MG63 (cell line): Measurements from ENCODE around the gene ADGRG3. TPM values are rescaled to one million over a fixed set of nuclear protein-coding genes. Genes with fewer than 3 reads are reported as not detected.

Experiments used
- DNase-seq: peaks from one replicate; pipeline ENCODE4 v3.0.0-alpha.2; 2020
- H3K27me3 ChIP-seq: fragments of 250-450 bp; sonication (Bioruptor Pico); 2 replicates; pipeline ENCODE4 v1.5.1; 2020; ENCODE audit warnings: mild to moderate bottlenecking, moderate library complexity
- H3K36me3 ChIP-seq: fragments of 250-450 bp; sonication (Bioruptor Pico); 2 replicates; pipeline ENCODE4 v1.5.1; 2020; ENCODE audit warnings: mild to moderate bottlenecking, moderate library complexity
- H3K4me3 ChIP-seq: fragments of 250-450 bp; sonication (Bioruptor Pico); 2 replicates; pipeline ENCODE4 v1.5.1; 2020; ENCODE audit warnings: mild to moderate bottlenecking, moderate library complexity
- H3K9me3 ChIP-seq: fragments of 250-450 bp; sonication (Bioruptor Pico); 2 replicates; pipeline ENCODE4 v1.5.1; 2020; ENCODE audit warnings: mild to moderate bottlenecking, moderate library complexity
- total RNA-seq: library from RNA; depleted of rRNA; stranded (reverse); fragments of >200 nt; shearing (Covaris generic); gene quantifications from 2 replicates; pipeline ENCODE4 v1.2.3, GENCODE V29; 2014; ENCODE audit warnings: low replicate concordance; rRNA removed

The ADGRG3 gene, protein sequence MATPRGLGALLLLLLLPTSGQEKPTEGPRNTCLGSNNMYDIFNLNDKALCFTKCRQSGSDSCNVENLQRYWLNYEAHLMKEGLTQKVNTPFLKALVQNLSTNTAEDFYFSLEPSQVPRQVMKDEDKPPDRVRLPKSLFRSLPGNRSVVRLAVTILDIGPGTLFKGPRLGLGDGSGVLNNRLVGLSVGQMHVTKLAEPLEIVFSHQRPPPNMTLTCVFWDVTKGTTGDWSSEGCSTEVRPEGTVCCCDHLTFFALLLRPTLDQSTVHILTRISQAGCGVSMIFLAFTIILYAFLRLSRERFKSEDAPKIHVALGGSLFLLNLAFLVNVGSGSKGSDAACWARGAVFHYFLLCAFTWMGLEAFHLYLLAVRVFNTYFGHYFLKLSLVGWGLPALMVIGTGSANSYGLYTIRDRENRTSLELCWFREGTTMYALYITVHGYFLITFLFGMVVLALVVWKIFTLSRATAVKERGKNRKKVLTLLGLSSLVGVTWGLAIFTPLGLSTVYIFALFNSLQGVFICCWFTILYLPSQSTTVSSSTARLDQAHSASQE
- not detected in 2 replicates for total RNA-seq

DNA sequence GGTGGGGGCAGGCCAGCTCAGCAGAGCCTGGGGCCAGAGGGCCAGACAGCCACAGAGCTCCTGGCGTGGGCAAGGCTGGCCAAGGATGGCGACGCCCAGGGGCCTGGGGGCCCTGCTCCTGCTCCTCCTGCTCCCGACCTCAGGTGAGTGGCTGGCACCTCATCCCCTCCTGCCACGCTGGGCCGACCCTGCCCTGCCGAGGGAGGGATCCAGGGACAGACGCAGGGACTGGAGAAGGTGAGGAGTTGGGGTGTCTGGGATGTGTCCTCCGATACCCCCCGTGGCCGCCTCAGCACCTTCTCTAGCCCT is at the start of gene ADGRG3:
ADGRG3 (plus strand) TSS at position 44 of the 309 bp plus-strand sequence; CDS start at position 86, 42 bp downstream.
- Histone ChIP-seq H3K36me3 (no peaks in the 10 kb centered on the region), H3K4me3 (no peak within 1 kb of the TSS), H3K27me3 (peaks cover 14% of the 10 kb centered on the region), H3K9me3 (no peaks in the 10 kb centered on the region)
- no peak for DNase-seq

DNA sequence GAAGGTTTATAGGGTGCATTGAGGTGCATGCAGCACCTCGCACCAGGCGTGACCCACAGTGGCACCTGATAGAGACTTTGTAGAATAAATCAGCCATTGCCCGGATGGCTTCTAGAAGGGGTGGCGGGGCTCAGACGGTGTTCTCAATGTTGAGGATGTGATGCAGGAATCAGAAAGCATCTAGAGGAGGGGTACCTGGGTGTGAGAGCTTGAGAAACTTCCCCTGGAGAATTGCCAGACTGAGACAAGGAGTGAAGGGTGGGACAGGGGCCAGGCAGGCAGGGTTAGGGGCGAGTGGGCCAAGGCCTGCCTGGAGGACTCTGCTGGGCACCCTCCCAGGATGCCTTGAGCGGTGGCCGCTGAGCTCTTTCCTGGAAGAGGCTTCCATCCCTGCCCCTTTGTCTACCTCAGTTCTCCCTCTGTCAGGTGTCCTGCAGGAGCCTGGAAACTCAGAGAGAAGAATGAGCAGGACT is 48.9 kb upstream of the ADGRG3 start:
- no peaks in the 10 kb centered on the region for H3K9me3 ChIP-seq
- no peak overlapping the region for H3K4me3 ChIP-seq
- DNase-seq: no peak
- H3K36me3 ChIP-seq: no peaks in the 10 kb centered on the region
- H3K27me3 ChIP-seq: no peaks in the 10 kb centered on the region

DNA sequence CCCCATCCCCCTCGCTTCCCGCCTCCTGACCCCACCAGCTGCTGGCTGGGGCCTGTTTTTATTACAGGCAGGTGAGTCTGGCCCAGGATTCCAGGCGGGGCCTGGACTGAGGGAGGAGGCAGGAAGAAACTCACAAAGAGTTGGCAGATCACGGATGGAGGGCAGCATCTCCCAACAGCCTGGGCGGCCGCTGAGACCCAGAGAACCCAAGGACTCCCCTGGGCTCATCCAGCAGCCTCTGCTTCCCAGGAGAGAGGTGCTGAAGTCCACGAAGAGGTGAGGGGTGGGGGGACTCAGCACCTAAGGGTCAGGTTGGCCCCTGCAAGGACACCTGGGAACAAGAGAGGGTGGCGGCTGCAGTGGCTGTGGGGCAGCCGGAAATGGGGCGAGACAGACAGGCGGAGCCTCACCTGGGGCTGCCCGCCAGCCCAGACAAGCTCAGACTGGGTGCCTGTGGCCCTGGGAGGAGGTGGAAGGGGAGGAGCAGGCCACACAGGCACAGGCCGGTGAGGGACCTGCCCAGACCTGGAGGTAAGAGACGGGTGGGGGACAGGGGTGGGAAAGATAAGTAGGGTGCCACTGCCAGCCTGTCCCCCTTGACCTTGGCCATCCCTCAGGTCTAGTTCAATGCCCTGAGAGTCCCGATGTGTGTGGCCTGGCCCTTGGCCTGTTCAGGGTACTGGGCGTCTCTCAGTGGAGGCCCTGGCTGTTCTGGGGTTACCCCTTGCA is 48.3 kb upstream of the ADGRG3 start:
- Histone ChIP-seq H3K36me3 (no peaks in the 10 kb centered on the region), H3K27me3 (no peaks in the 10 kb centered on the region), H3K9me3 (no peaks in the 10 kb centered on the region), H3K4me3 (no peak overlapping the region)
- DNase-seq: no peak

DNA sequence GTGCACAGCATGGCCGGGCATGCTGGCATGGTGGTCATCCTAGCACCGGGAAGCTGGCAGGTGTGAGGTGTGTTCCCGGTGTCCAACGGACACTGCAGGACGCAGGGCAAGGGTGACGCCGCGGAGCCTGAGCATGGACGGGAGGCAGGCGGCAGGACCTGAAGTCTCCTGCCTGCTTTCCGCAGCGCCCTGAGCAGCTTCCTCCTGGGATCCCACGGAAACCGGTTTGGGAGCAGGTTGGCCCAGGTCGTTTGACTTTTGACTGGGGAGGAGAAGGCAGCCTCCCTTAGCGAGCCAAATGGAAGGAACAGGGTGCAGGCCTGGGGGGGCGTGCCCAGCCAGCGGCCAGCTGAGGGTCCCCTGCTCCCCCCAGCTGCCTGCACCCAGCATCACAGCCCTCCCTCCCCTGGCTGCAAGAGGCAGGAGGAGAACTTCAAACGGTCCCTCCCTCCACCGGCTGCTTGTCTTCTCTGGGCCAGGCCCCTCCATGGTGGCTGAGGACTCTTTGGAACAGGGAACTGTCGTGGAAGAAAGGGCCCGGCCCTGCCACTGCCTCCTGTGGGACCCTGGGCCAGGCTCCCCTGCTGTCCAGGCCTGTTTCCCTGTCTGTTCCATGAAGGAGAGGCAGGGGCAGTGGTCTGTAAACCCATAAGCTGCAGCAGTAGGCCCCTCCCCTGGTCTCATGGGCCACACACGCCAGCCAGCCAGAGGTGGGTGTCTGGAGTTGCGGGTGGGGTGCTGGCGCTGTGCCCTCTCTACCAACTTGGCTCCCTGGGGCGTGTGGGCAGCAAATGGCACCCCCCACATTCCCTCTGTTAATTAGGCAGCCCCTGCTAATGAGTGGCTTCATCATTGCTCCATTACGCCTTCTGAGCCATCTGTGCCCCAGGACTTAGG is 47.5 kb upstream of the ADGRG3 start:
- H3K36me3 ChIP-seq: no peaks in the 10 kb centered on the region
- H3K27me3 ChIP-seq: no peaks in the 10 kb centered on the region
- DNase-seq: no peak
- no peak overlapping the region for H3K4me3 ChIP-seq
- H3K9me3 ChIP-seq: no peaks in the 10 kb centered on the region

DNA sequence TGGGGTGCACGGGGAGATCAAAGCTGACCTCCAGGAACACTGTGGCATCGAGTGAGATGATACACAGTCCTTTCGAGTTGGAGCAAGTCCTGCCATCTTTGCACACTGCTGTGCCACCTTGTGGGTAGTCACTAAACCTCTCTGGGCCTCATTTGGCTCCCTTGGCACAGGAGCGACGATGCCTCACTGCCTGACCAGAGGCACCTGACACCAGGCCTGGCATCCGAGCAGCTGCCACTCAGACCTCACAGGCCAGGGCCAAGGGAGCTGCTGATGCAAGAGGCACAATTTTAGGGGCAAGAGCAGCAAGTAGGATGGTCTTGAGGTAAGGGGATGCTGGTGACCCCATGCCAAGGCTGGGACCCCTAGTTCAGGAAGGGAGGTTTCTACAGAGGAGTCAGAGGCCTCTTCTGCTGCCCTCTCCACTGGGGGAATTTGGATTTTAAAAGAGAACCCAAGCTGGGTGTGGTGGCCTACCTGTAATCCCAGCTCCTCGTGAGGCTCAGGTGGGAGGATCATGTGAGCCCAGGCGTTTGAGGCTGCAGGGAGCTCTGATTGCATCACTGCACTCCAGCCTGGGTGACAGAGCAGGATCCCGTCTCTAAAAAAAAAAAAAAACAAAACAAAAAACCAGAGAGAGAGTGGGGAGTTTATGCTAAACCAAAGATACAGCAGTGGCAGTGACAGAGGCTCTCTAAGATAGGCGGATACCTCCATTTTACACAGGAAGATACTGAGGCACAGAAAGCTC is 46.4 kb upstream of the ADGRG3 start:
- H3K36me3 ChIP-seq: no peaks in the 10 kb centered on the region
- DNase-seq: no peak
- H3K9me3 ChIP-seq: no peaks in the 10 kb centered on the region
- H3K27me3 ChIP-seq: no peaks in the 10 kb centered on the region
- H3K4me3 ChIP-seq: no peak overlapping the region

DNA sequence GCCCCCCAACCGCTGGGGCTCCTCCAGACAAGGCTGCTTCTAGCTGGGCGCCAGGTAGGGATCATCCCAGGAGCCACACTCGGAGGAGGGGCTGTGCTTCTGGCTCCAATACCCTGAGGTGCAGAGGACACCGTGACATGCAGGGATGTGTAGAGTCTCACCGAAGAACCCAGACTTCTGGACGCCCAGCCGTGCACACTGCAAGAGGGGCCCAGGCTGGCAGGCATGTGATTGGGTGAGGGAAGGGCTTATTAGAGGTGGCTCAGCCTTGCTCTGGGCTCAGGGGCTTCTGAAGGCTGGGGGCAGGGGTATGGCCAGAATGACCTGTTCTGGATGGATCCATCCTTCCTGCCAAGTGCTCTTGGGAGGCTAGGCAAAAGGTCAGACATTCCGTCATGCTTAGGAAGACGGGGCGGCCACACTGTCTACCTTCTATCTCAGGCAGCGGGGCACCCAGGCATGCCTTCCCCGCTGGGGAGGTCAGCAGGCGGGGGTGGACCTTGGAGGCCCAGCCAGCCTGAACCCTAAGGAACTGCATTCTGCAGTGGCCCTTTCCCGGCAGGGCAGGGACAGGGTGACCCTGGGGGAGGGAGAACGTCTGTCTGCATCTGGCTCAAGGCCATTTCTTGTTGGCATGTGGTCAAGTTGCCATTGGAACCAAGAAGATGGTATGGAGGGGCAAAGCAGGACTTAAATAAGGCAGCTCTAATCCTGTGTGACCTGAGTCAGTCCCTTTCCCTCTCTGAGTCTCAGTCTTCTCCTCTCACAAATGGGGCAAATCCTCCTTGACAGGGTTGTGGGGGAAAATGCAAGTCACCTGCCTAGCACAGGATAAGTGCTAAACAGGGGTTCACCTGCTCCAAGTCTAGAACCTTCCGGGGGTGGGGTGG is 45.5 kb upstream of the ADGRG3 start:
- no peaks in the 10 kb centered on the region for H3K9me3 ChIP-seq
- H3K4me3 ChIP-seq: no peak overlapping the region
- no peaks in the 10 kb centered on the region for H3K36me3 ChIP-seq
- no peaks in the 10 kb centered on the region for H3K27me3 ChIP-seq
- no peak for DNase-seq

DNA sequence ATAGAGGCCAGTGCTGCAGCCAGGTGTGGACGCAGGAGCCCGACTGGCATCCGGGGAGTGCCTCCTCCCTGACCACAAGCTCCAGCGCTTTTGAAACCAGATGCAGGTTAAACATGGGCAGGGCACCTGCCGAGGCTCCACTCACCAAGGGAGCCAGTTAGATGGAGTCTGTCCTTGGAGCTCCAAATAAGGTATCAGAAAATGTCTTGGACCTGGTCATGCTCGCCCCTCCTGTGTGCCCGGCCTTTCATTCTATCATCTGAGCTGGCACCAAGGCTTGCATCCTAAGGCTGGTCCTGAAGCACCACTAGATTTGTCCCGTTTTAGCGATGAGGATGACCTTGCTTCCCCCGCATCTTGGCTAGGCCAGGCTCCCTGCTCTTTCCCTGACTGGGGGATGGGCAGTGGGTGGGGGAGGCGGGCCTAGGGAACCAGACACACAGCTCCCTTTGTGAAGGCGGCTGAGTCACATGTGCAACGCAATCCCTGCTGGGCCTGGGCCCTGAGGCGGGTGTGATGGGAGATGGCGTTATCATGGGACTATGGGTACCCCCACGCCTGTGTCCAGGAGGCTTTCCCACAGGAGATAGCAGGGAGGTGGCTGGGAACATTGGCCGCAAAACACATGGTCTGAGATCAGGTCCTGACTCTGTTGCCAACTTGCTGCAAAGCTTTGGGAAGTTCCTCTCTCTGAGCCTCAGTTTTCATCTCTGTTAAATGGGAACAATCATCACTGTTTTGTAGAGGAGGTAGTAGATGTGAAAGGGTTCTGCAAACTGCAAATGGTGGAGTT is 44.7 kb upstream of the ADGRG3 start:
- DNase-seq: peak; percentile 38
- no peak overlapping the region for H3K4me3 ChIP-seq
- no peaks in the 10 kb centered on the region for H3K9me3 ChIP-seq
- H3K27me3 ChIP-seq: no peaks in the 10 kb centered on the region
- no peaks in the 10 kb centered on the region for H3K36me3 ChIP-seq

DNA sequence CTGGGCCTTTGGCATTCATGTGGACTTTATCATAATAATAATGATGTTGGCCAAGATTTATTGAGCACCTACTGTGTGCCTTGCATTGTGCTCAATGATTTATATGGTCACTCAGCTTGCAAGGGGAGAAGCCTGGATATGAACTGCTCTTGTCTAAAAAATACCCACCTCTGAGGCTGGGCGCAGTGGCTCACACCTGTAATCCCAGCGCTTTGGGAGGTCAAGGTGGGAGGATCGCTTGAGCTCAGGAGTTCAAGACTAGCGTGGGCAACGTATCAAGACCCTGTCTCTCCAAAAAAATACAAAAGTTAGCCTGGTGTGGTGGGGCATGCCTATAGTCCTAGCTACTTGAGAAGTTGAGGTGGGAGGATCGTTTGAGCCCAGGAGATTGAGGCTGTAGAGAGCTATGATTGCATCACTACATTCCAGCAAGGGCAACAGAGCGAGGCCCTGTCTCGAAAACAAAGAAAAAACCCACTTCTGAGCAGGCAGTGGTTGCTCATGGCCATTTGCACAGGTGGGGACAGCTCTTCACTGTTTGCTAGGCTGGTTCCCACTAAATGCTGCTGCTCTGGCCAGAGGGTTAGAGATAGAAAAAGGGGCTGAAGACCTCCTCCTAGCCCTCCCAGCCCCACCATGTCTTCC is 43.9 kb upstream of the ADGRG3 start:
- Histone ChIP-seq H3K9me3 (no peaks in the 10 kb centered on the region), H3K36me3 (no peaks in the 10 kb centered on the region), H3K4me3 (no peak overlapping the region), H3K27me3 (no peaks in the 10 kb centered on the region)
- DNase-seq: no peak

DNA sequence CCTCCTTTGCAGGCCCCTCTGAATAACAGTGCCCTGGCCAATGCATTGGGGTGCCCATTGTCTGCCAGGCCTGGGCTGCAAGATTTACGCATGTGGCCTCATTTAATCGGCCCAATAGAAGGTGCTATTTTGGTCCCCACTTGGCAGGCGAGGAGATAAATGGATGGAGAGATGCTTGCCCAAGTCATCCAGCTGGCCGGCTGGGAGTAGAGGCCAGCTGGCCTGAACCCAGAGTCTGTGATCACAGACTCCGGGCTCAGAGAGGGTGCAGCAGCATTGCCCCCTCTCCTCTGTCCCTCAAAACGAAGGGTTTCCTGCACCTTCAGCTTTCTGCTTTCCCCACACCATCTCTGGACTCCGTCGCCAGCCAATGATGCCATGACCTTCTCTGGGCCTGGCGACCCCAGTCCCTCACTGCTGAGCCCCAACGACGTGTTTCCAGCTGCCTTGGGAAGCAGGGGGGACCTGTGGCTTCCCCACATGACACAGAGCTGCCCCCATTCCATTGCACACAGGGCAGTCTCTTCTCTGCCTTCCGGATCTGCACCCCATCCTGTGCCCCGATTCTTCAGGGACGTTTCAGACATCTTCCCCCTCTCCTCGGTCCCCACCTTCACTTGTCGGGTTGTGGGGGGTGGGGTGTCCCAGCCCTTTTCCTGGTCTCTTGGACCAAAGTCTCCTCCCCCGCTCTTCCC is 43.2 kb upstream of the ADGRG3 start:
- Histone ChIP-seq H3K9me3 (no peaks in the 10 kb centered on the region), H3K27me3 (no peaks in the 10 kb centered on the region), H3K36me3 (no peaks in the 10 kb centered on the region), H3K4me3 (no peak overlapping the region)
- no peak for DNase-seq

DNA sequence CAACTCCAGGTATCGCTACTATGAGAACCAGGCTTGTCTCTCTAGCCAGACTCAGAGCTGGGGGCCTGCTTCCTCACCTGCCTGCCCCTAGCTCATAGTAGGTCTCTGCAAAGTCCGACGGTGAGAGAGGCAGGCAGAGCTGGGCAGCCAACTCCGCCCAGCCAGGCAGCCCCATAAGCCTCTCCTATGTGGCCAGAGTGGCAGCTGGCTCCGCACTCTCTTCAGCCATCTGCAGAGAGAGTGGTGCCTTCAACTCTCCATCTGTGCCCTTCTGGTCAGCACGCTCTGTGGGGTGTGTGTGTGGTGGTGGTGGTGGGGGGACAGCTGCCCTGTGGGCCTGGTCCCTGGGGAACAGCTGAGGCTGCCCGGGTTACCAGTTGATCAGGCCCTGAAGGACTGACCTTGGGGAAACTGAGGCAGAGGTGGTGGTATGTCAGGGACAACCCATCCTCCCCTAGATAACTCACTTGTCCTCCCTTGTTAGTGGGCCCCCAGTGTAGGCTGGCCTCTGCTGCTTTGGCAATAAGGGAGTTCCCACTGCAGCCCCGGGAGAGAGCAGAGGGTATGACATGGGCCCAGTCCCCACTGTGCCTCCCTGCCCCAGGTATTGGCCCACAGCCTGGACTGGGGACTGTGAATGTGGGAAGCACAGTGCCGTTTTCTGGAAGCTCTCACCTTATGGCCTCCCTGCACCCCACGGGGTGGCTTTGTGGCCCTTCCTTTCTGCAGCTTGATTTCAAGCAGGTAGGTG is 41.5 kb upstream of the ADGRG3 start:
- Histone ChIP-seq H3K27me3 (no peaks in the 10 kb centered on the region), H3K36me3 (no peaks in the 10 kb centered on the region), H3K4me3 (no peak overlapping the region), H3K9me3 (no peaks in the 10 kb centered on the region)
- no peak for DNase-seq

DNA sequence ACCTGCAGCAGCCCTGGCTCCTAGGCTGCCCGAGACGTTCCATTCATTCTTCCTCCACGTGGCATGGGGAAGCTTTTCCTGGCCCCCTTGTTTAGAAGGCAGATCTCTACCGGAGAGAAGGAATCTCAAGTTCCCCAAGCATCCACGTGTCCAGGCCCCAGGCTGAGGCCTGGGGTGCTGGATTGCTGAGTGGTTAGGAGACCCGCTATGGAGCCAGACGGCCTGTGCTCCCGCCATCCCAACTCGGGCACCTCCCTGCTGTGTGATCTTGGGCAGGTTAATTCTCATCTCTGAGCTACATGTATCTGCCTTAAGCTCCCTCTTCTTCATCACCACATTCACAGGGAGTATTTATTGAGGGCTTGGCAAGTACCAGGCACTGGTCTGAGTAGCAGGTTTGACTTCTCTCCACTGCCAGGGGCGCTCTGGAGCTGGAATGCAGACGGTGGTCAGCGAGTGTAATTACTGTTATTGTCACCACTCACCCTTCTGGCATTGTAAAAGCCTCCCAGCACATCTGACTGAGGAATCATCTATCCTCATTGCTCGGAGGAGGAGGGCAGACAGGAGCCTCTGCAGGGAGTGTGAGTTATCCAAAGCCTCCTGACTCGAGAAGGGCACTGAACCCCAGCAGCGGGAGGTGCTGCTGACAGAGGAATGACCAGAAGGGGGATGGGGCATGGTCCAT is 40.8 kb upstream of the ADGRG3 start:
- peak; percentile 97 for DNase-seq
- H3K27me3 ChIP-seq: no peaks in the 10 kb centered on the region
- no peak overlapping the region for H3K4me3 ChIP-seq
- no peaks in the 10 kb centered on the region for H3K36me3 ChIP-seq
- H3K9me3 ChIP-seq: no peaks in the 10 kb centered on the region

DNA sequence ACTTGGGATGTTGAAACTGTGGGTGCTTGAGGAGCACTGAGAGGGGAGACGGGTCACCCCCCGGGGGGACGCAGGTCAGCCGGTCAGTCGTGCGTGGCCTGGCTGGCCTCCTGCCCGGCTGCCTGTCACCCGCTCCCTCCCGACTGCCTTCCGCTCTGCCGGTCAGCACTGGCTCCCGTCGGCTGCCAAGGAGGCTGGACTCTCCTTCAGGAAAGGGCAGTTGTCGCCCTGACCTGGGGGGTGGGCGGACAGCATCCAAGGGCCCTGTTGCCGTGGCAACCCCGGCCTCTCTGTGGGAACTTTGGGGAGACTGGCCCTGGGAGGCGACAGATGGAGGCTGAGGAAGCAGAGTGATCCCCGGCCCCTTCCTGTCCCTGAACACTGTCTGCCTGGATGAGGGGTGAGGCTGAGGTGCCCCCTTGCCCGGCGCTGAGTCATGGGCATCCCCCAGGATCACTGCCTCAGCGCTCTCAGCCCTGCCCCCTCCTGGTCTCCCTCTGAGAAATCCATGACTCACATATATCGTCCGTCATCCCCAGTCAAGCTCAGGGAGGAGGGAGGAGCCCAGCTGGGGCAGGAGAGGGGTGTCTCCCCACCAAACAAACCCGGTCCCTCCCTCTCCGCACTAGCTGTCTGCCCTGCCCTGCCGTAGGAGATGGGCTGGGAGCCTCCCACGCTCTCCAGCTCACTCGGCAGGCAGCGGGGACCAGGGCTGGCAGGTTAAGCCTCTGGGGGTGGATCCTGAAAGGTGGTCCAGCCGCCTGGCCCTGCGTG is 39.9 kb upstream of the ADGRG3 start, which contains the start of gene ADGRG1:
ADGRG1 (plus strand) TSS at position 623 of the 774 bp plus-strand sequence. CDS start 21,658 bp downstream, outside the sequence.
- Histone ChIP-seq H3K4me3 (peak within 1 kb of the TSS; percentile 10; the same call in 1 of the 2 replicates), H3K27me3 (no peaks in the 10 kb centered on the region)
- DNase-seq: peak; percentile 99

More for the DNA sequence above, 39.9 kb upstream of the ADGRG3 start, which contains the start of gene ADGRG1:
- Histone ChIP-seq H3K36me3 (no peaks in the 10 kb centered on the region), H3K9me3 (no peaks in the 10 kb centered on the region)
